ENCODE measurements around the gene APBB2. TPM values are rescaled to one million over a fixed set of nuclear protein-coding genes. Genes with fewer than 3 reads are reported as not detected.

APBB2 gene
- total and polyA plus RNA-seq, 8 donors: 4.7 to 55.4 (median 23.1) TPM

- no peak for DNase-seq
- Histone ChIP-seq H3K27ac (no peak overlapping the region), H3K4me3 (peak overlapping the region; percentile 36 to 52 (median 40)), H3K4me1 (peaks cover 4 to 19% (median 17%) of the 10 kb centered on the region in 4 donors), H3K36me3 (no peaks in the 10 kb centered on the region), H3K9me3 (no peaks in the 10 kb centered on the region), H3K27me3 (peaks cover 0 to 7% (median 0%) of the 10 kb centered on the region in 3 donors)
- WGBS, 5 donors: 62 to 82% (median 66%) methylated on average over 15 to 16 of the region's 16 CpGs
- TF ChIP-seq POLR2AphosphoS5 (IDR thresholded peaks at IDR 0.05) (no peak), CTCF (IDR thresholded peaks at IDR 0.05) (no peak), POLR2A (IDR thresholded peaks at IDR 0.05) (no peak), EP300 (IDR thresholded peaks at IDR 0.05) (no peak)
- intact Hi-C loops (cut with DNase I; ENCODE audit: low total_unique reads): no loop called here
Measured at GRCh38 chr4:40856277-40856839, 358.0 kb downstream of the APBB2 start.

- intact Hi-C loops (cut with DNase I; ENCODE audit: low total_unique reads): no loop called here
- no peak overlapping the region for H3K4me3 ChIP-seq
- H3K27ac ChIP-seq: no peak overlapping the region
- WGBS, 5 donors: 89 to 91% (median 89%) methylated on average over 4 of the region's 4 CpGs
- no peak for TF ChIP-seq CTCF (IDR thresholded peaks at IDR 0.05)
- TF ChIP-seq EP300 (IDR thresholded peaks at IDR 0.05): no peak
- TF ChIP-seq POLR2AphosphoS5 (IDR thresholded peaks at IDR 0.05): no peak
- TF ChIP-seq POLR2A (IDR thresholded peaks at IDR 0.05): no peak
- DNase-seq: no peak
- H3K27me3 ChIP-seq: no peaks in the 10 kb centered on the region
- no peaks in the 10 kb centered on the region for H3K36me3 ChIP-seq
- no peaks in the 10 kb centered on the region for H3K4me1 ChIP-seq
- H3K9me3 ChIP-seq: no peaks in the 10 kb centered on the region
Measured at GRCh38 chr4:40850496-40850895, 363.8 kb downstream of the APBB2 start.

GRCh38 chr4:40848940-40849339 lies 365.4 kb downstream of the APBB2 start:
- intact Hi-C loops (cut with DNase I; ENCODE audit: low total_unique reads): no loop called here
- Histone ChIP-seq H3K4me1 (peaks cover 0 to 8% (median 0%) of the 10 kb centered on the region in 4 donors), H3K9me3 (no peaks in the 10 kb centered on the region), H3K27me3 (no peaks in the 10 kb centered on the region), H3K36me3 (no peaks in the 10 kb centered on the region), H3K4me3 (no peak overlapping the region), H3K27ac (no peak overlapping the region)
- no peak for DNase-seq
- TF ChIP-seq CTCF (IDR thresholded peaks at IDR 0.05) (no peak), POLR2AphosphoS5 (IDR thresholded peaks at IDR 0.05) (no peak), EP300 (IDR thresholded peaks at IDR 0.05) (no peak), POLR2A (IDR thresholded peaks at IDR 0.05) (no peak)
- 78 to 96% (median 91%) methylated on average over 3 of the region's 3 CpGs for WGBS, 5 donors

DNA sequence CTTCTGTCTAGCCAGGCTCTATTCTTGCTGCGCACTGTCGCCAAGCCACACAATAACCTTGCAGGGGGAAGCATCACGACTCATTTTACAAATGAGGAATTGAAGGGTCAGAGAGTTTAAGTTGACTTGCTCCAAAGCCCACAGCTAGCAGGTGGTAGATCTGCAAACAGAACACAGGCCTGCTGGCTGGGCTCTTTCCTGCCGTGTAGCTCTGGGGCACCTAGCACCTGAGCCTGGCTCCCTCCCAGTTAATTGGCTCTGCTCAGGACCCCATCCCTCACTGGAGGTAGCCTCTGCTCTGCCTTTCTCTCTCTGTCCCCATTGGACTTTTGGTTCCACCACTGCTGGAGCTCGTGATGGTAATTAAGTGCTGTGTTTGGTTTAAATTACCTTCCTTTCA lies 366.1 kb downstream of the APBB2 start:
- no peak overlapping the region for H3K27ac ChIP-seq
- TF ChIP-seq EP300 (IDR thresholded peaks at IDR 0.05): no peak
- TF ChIP-seq POLR2A (IDR thresholded peaks at IDR 0.05): no peak
- TF ChIP-seq POLR2AphosphoS5 (IDR thresholded peaks at IDR 0.05): no peak
- TF ChIP-seq CTCF (IDR thresholded peaks at IDR 0.05): no peak
- H3K36me3 ChIP-seq: no peaks in the 10 kb centered on the region
- H3K4me3 ChIP-seq: no peak overlapping the region
- intact Hi-C loops (cut with DNase I; ENCODE audit: low total_unique reads): no loop called here
- H3K4me1 ChIP-seq: peaks cover 0 to 9% (median 0%) of the 10 kb centered on the region in 4 donors
- H3K27me3 ChIP-seq: no peaks in the 10 kb centered on the region
- H3K9me3 ChIP-seq: no peaks in the 10 kb centered on the region
- DNase-seq: no peak
- 70 to 94% (median 76%) methylated on average over 4 to 5 of the region's 5 CpGs for WGBS, 5 donors
